Stomach smooth muscle (tissue), 2 donors: ENCODE results near the gene PPP2R2C.

ENCODE experiments used
- H3K27ac ChIP-seq: one replicate; pipeline ENCODE4 v1.7.0; 2013; ENCODE audit warnings: mild to moderate bottlenecking, low read length, inconsistent platforms
- H3K27me3 ChIP-seq, 2 donors: one replicate each; pipeline ENCODE4 v1.7.0; 2013; ENCODE audit warnings: low read length in 2 of 2; ENCODE audit not compliant: insufficient read depth in 2 of 2, control insufficient read depth in 1 of 2
- H3K36me3 ChIP-seq, 2 donors: one replicate each; pipeline ENCODE4 v1.7.0; 2013; ENCODE audit warnings: low read length in 2 of 2; ENCODE audit not compliant: control insufficient read depth in 2 of 2, insufficient read depth in 2 of 2
- H3K4me1 ChIP-seq: one replicate; pipeline ENCODE4 v1.7.0; 2013; ENCODE audit warnings: low read length; ENCODE audit not compliant: control insufficient read depth, insufficient read depth
- H3K4me3 ChIP-seq, 2 donors: one replicate each; pipeline ENCODE4 v1.7.0; 2013; ENCODE audit warnings: low read length in 2 of 2
- H3K9ac ChIP-seq, 2 donors: one replicate each; pipeline ENCODE4 v1.7.0; 2013; ENCODE audit warnings: low read length in 2 of 2, mild to moderate bottlenecking in 1 of 2
- H3K9me3 ChIP-seq, 2 donors: one replicate each; pipeline ENCODE4 v1.7.0; 2013; ENCODE audit warnings: low read length in 2 of 2; ENCODE audit not compliant: control insufficient read depth in 2 of 2
- donor health status: healthy.
- donor health status: Pancreatic carcinoma.

The PPP2R2C gene

GRCh38 chr4:6283282-6283681 lies 189.1 kb downstream of the PPP2R2C start:
- H3K9me3 ChIP-seq = no peaks in the 10 kb centered on the region
- peaks cover 26 to 27% of the 10 kb centered on the region in 2 donors for H3K36me3 ChIP-seq
- peak overlapping the region; percentile 92 for H3K27ac ChIP-seq
- peaks cover 33% of the 10 kb centered on the region for H3K4me1 ChIP-seq
- no peaks in the 10 kb centered on the region for H3K27me3 ChIP-seq
- no peak overlapping the region for H3K4me3 ChIP-seq
- H3K9ac ChIP-seq = no peak overlapping the region

DNA sequence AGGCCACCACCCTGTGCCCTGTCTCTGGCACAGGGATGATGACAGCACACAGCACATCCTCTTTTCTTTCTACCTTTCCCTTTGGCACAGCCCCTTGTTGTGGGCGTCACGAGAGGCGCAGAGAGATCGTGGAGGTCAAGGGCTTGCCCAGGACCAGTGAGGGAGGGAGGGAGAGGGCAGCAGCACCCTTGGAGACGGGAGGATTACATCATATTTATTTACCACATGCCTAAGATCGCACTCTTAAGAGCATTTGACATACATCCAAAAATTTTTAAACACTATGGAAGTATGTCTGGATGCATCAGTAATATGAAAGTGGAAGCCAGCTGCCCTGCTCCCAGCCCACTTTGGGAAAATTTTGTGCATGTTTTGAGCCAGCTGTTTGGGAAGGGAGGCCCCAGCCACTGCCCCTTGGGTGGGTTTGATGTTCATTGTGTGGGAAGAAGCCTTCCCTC lies 190.1 kb downstream of the PPP2R2C start:
- Histone ChIP-seq H3K27me3 (no peaks in the 10 kb centered on the region), H3K9me3 (no peaks in the 10 kb centered on the region), H3K4me1 (peaks cover 42% of the 10 kb centered on the region), H3K27ac (peak overlapping the region; percentile 92), H3K9ac (peak overlapping the region; percentile 14 to 69), H3K4me3 (peak overlapping the region in 1 of 2 donors; percentile 47), H3K36me3 (peaks cover 22 to 25% of the 10 kb centered on the region in 2 donors)

DNA sequence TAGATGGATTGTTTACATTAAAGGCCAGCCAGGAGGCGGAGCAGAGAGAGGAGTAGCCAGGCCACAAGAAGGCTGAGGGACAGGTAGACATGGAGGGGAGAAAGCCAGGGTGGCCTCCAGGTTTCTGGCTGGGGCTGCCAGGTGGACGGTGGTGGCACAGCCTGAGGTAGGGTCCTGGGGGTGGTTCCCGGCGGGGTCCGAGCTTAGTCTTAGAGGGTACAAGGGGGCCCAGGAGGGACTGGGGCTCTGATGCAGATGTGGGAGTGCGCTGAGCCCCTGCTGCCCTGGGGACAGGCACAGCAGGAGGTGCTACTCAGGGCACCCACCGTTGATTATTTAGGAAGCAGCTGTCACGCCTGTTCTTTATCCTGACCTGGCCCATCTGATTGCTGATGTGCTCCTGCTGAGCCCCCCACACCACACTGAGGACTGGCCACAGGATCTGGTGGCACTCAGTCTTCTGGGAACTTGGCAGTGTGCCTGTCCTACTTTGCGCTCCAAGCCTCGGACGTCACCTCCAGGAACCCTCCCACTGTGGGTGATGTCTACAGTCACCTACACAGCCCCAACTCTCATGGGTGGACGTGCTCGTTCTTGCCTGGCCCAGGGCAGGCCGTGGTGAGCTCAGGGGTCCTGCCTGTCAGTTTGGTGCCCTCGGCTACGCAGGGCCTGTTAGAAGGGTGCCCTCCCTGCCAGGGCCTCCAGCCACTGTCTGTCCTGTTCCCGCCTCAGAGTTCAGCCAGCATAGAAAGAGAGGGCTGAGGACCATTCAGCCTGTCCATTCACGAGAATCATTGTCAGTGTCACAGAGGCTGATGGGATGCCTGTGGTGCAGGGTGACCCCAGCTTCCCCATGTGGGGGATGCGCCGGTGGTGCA lies 190.7 kb downstream of the PPP2R2C start:
- H3K27me3 ChIP-seq = no peaks in the 10 kb centered on the region
- H3K36me3 ChIP-seq = peaks cover 15 to 22% of the 10 kb centered on the region in 2 donors
- H3K4me3 ChIP-seq = peak overlapping the region in 1 of 2 donors; percentile 47
- no peaks in the 10 kb centered on the region for H3K9me3 ChIP-seq
- H3K4me1 ChIP-seq = peaks cover 49% of the 10 kb centered on the region
- H3K9ac ChIP-seq = peak overlapping the region; percentile 14 to 69
- H3K27ac ChIP-seq = peak overlapping the region; percentile 92

DNA sequence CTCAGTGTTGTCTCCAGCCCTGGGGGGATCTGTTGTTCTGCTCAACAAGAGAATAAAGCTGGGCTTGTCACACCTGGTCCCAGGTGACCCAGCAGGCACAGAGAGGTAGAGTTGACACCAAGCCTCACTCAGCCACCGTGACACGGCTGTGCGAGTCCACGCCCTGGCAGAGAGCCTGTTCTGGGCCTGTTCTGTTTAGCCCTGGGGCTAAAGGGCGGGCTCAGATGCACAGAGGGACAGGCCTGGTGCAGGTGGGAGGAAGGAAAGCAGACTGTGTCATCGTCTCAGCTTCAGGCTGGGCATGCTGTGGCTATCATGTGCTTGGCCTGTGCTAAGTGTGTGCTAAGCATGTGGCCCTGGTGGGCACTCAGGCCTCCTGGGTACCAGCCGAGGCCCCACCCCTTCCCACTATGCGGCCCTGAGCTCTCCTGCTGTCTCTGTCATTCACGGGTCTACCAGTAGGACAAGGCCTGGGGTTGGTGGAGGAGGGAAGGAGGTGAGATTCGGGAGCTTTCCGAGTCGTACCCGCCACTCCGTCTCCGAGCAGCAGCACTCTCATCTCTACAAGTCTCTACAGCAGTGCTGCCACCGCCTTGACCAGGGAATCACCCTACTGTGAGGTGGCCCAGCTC lies 191.9 kb downstream of the PPP2R2C start:
- peak overlapping the region; percentile 92 for H3K27ac ChIP-seq

GRCh38 chr4:6279582-6280289 lies 192.7 kb downstream of the PPP2R2C start:
- peaks cover 11 to 16% of the 10 kb centered on the region in 2 donors for H3K36me3 ChIP-seq
- peaks cover 68% of the 10 kb centered on the region for H3K4me1 ChIP-seq

More for the DNA sequence above, 191.9 kb downstream of the PPP2R2C start:
- Histone ChIP-seq H3K4me1 (peaks cover 61% of the 10 kb centered on the region), H3K27me3 (no peaks in the 10 kb centered on the region), H3K36me3 (peaks cover 12 to 17% of the 10 kb centered on the region in 2 donors), H3K9me3 (no peaks in the 10 kb centered on the region), H3K9ac (peak overlapping the region in 1 of 2 donors; percentile 15), H3K4me3 (no peak overlapping the region)

DNA sequence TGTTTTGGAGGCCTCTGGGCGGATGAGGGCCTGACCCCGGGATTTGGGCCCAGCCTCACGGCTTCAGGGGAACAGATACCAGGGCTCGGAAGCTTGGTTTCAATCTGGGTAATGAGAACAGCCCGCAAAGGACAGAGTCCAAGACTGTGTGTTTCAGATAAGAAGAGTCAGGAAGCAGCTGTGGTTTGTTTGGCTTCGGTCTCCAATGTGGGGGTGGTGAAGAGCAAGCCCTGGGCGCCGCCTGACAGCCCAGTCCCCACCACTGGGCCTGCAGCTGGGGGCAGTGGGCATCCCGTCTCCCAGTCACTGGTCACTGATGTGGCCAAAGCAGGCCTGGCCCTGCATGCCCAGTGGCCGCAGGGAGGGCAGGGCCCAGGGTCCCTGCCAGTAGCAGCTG lies 193.6 kb downstream of the PPP2R2C start:
- Histone ChIP-seq H3K27ac (peak overlapping the region; percentile 84), H3K9ac (no peak overlapping the region), H3K4me3 (no peak overlapping the region), H3K36me3 (peaks cover 7 to 13% of the 10 kb centered on the region in 2 donors), H3K27me3 (no peaks in the 10 kb centered on the region), H3K4me1 (peaks cover 74% of the 10 kb centered on the region), H3K9me3 (no peaks in the 10 kb centered on the region)

More at GRCh38 chr4:6279582-6280289, 192.7 kb downstream of the PPP2R2C start:
- Histone ChIP-seq H3K9me3 (no peaks in the 10 kb centered on the region), H3K27me3 (no peaks in the 10 kb centered on the region), H3K9ac (no peak overlapping the region), H3K27ac (peak overlapping the region; percentile 92), H3K4me3 (no peak overlapping the region)

DNA sequence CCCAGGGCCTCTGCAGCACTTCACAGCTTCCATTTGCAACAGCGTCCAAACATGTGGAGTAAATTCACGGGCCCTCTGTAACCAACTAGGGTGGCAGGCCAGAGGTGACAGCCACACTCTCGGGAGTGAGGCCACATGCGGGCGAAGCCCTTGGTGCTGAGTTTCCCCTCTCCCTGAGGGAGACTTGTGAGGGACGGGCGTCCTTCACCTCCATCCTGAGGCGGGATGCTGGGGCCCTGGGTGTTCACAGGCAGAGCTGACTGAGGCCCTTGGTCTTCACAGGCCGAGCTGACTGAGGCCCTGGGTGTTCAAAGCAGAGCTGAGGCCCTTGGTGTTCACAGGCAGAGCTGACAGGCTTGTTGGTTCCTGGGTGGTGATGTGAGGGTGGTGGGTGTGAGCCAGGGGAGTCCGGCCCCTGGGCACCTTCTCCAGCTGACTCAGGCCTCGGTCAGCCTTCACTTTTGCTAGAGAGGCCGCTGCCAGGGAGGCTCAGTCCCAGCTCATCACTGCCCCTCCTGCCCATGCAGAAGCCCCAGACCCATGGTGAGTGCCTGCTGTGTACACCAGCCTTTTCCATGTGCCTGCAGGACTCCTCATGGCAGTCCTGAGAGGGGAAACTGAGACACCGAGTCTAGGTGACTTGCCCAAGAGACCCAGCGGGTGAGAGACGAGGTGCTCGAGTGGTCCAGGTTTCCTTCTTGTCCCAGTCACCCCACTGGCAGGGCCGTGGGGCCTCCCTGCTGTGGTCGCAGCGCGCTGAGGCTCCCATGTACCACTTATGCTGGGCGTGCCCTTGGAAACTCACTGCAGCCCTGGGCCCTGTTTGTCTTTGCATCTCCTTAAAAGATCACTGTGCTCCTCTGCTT lies 194.2 kb downstream of the PPP2R2C start:
- no peak overlapping the region for H3K4me3 ChIP-seq
- H3K27ac ChIP-seq = peak overlapping the region; percentile 84
- peaks cover 7 to 13% of the 10 kb centered on the region in 2 donors for H3K36me3 ChIP-seq
- H3K27me3 ChIP-seq = no peaks in the 10 kb centered on the region
- H3K9ac ChIP-seq = no peak overlapping the region
- H3K9me3 ChIP-seq = no peaks in the 10 kb centered on the region
- H3K4me1 ChIP-seq = peaks cover 80% of the 10 kb centered on the region

DNA sequence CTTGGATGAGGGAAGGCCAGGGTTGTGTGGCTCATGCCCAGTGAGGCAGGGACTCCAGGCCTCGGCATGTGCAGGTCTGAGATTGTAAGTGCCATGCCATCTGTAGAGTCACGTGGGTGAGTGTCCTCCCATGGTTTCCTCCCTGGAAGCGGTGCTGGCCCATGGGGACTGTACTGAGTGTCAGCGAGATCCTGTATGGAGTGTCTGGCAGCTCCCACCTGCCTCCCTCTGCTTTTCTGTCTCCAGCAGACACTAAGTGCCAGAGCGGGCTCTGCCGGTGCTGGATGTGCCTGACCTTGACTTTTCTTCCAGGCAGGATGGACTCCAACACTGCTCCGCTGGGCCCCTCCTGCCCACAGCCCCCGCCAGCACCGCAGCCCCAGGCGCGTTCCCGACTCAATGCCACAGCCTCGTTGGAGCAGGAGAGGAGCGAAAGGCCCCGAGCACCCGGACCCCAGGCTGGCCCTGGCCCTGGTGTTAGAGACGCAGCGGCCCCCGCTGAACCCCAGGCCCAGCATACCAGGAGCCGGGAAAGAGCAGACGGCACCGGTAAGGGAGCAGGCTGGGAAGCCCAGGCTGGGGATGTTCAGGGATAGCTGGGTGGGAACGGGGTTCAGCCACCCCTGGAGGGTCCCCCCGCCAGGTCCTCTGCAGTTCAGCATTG lies 195.1 kb downstream of the PPP2R2C start:
- H3K27ac ChIP-seq = peak overlapping the region; percentile 84
- H3K9ac ChIP-seq = peak overlapping the region in 1 of 2 donors; percentile 47
- H3K27me3 ChIP-seq = no peaks in the 10 kb centered on the region
- no peaks in the 10 kb centered on the region for H3K9me3 ChIP-seq
- peaks cover 7 to 13% of the 10 kb centered on the region in 2 donors for H3K36me3 ChIP-seq
- peak overlapping the region in 1 of 2 donors; percentile 58 for H3K4me3 ChIP-seq
- H3K4me1 ChIP-seq = peaks cover 81% of the 10 kb centered on the region

GRCh38 chr4:6275898-6276806 lies 196.3 kb downstream of the PPP2R2C start:
- Histone ChIP-seq H3K4me1 (peaks cover 81% of the 10 kb centered on the region), H3K27ac (peak overlapping the region; percentile 84), H3K27me3 (no peaks in the 10 kb centered on the region), H3K9ac (peak overlapping the region; percentile 53 to 55), H3K36me3 (peaks cover 7 to 13% of the 10 kb centered on the region in 2 donors), H3K4me3 (peak overlapping the region; percentile 46 to 58), H3K9me3 (no peaks in the 10 kb centered on the region)
